Trophoblast cell (in vitro differentiated cells and primary cell): Measurements from ENCODE around the gene UGT1A6.

Experiments
- DNase-seq, 2 donors: peaks; one replicate each; pipeline ENCODE4 v3.0.0-alpha.2; 2016
- H2AFZ ChIP-seq: 2 replicates; pipeline ENCODE4 v1.6.1; 2013; ENCODE audit warnings: low read length, moderate library complexity, mild to moderate bottlenecking; ENCODE audit not compliant: insufficient read depth, poor library complexity
- H2AK5ac ChIP-seq: 2 replicates; pipeline ENCODE4 v1.6.1; 2013; ENCODE audit warnings: mild to moderate bottlenecking, low read length
- H2BK120ac ChIP-seq: 2 replicates; pipeline ENCODE4 v1.6.1; 2013; ENCODE audit warnings: low read length, mild to moderate bottlenecking, moderate library complexity; ENCODE audit not compliant: insufficient read depth, poor library complexity
- H2BK12ac ChIP-seq: 2 replicates; pipeline ENCODE4 v1.6.1; 2013; ENCODE audit warnings: mild to moderate bottlenecking, low read length, moderate library complexity
- H2BK5ac ChIP-seq: 2 replicates; pipeline ENCODE4 v1.6.1; 2013; ENCODE audit warnings: low read length, low read depth, moderate library complexity, mild to moderate bottlenecking; ENCODE audit not compliant: poor library complexity
- H3K14ac ChIP-seq: 2 replicates; pipeline ENCODE4 v1.6.1; 2013; ENCODE audit warnings: mild to moderate bottlenecking, low read length
- H3K18ac ChIP-seq: 2 replicates; pipeline ENCODE4 v1.6.1; 2013; ENCODE audit warnings: mild to moderate bottlenecking, low read length
- H3K23ac ChIP-seq: 2 replicates; pipeline ENCODE4 v1.6.1; 2013; ENCODE audit warnings: low read length
- H3K27ac ChIP-seq: 2 replicates; pipeline ENCODE4 v1.5.1; 2013; ENCODE audit warnings: low read depth, mild to moderate bottlenecking, inconsistent platforms, low read length, moderate library complexity
- H3K27me3 ChIP-seq: 2 replicates; pipeline ENCODE4 v1.6.1; 2013; ENCODE audit warnings: inconsistent platforms, mild to moderate bottlenecking, low read length, moderate library complexity; ENCODE audit not compliant: insufficient read depth
- H3K36me3 ChIP-seq, 2 experiments: 1 replicate in 1 of 2; 2 replicates in 1 of 2; pipeline ENCODE4 v1.6.1; 2013; ENCODE audit warnings: low read length in 2 of 2, mild to moderate bottlenecking in 2 of 2, moderate library complexity in 1 of 2; ENCODE audit not compliant: insufficient read depth in 2 of 2, control insufficient read depth in 1 of 2
- H3K4ac ChIP-seq: 2 replicates; pipeline ENCODE4 v1.6.1; 2013; ENCODE audit warnings: low read depth, mild to moderate bottlenecking, low read length, moderate library complexity
- H3K4me1 ChIP-seq, 2 experiments: 1 replicate in 1 of 2; 2 replicates in 1 of 2; pipeline ENCODE4 v1.6.1; 2013; ENCODE audit warnings: low read length in 2 of 2, mild to moderate bottlenecking in 2 of 2, moderate library complexity in 1 of 2; ENCODE audit not compliant: insufficient read depth in 2 of 2, control insufficient read depth in 1 of 2
- H3K4me2 ChIP-seq: 2 replicates; pipeline ENCODE4 v1.6.1; 2013; ENCODE audit warnings: inconsistent platforms, mild to moderate bottlenecking, low read length, moderate library complexity
- H3K4me3 ChIP-seq: 2 replicates; pipeline ENCODE4 v1.5.1; 2013; ENCODE audit warnings: mild to moderate bottlenecking, low read depth, low read length, inconsistent platforms
- H3K79me1 ChIP-seq: one replicate; pipeline ENCODE4 v1.6.1; 2013; ENCODE audit warnings: low read length
- H3K79me2 ChIP-seq: 2 replicates; pipeline ENCODE4 v1.6.1; 2013; ENCODE audit warnings: low read length, mild to moderate bottlenecking; ENCODE audit not compliant: control insufficient read depth, insufficient read depth, poor library complexity
- H3K9ac ChIP-seq: 2 replicates; pipeline ENCODE4 v1.6.1; 2013; ENCODE audit warnings: mild to moderate bottlenecking, low read length
- H3K9me3 ChIP-seq: 2 replicates; pipeline ENCODE4 v1.6.1; 2013; ENCODE audit warnings: low read depth, mild to moderate bottlenecking, control low read depth, inconsistent platforms, low read length; ENCODE audit not compliant: insufficient read depth
- H4K12ac ChIP-seq: 2 replicates; pipeline ENCODE4 v1.6.1; 2013; ENCODE audit warnings: low read depth, mild to moderate bottlenecking, low read length, moderate library complexity
- H4K8ac ChIP-seq: 2 replicates; pipeline ENCODE4 v1.6.1; 2013; ENCODE audit warnings: low read depth, mild to moderate bottlenecking, low read length, moderate library complexity
- H4K91ac ChIP-seq: one replicate; pipeline ENCODE4 v1.6.1; 2013; ENCODE audit warnings: low read depth, mild to moderate bottlenecking, low read length, moderate library complexity
- WGBS: extraction: QIAGEN DNeasy Blood & Tissue Kit; methylation state at CpG from one replicate; pipeline ENCODE4 v1.1.7; 2013; ENCODE audit warnings: missing lambda C conversion rate; ENCODE audit not compliant: insufficient read length, insufficient coverage; ENCODE audit errors: extremely low coverage; 5-methylcytosine and 5-hydroxymethylcytosine counted together

UGT1A6 gene

GRCh38 chr2:233681521-233682099 lies 11.1 kb upstream of the UGT1A6 start, which contains the start of gene UGT1A7:
TSS of gene UGT1A7 (plus strand) at chr2:233681901. CDS start at chr2:233681938, 37 bp downstream.
- Histone ChIP-seq H2AK5ac (no peak within 1 kb of the TSS), H3K23ac (no peak within 1 kb of the TSS), H3K4ac (no peak within 1 kb of the TSS), H3K4me2 (no peak within 1 kb of the TSS), H3K79me1 (no peaks in the 10 kb centered on the region), H3K4me3 (no peak within 1 kb of the TSS), H2BK12ac (no peak within 1 kb of the TSS), H4K91ac (no peak within 1 kb of the TSS), H3K79me2 (no peaks in the 10 kb centered on the region), H3K9ac (no peak within 1 kb of the TSS), H2BK120ac (no peak within 1 kb of the TSS), H4K12ac (no peak within 1 kb of the TSS), H2BK5ac (no peak within 1 kb of the TSS), H3K27ac (no peak within 1 kb of the TSS), H3K18ac (no peak within 1 kb of the TSS), H3K36me3 (no peaks in the 10 kb centered on the region), H3K9me3 (peaks cover 2% of the 10 kb centered on the region), H4K8ac (no peak within 1 kb of the TSS), H3K27me3 (no peaks in the 10 kb centered on the region), H3K14ac (no peak within 1 kb of the TSS), H3K4me1 (no peaks in the 10 kb centered on the region), H2AFZ (no peak within 1 kb of the TSS)
- 100% methylated on average over 1 of the region's 5 CpGs for WGBS
- DNase-seq = no peak

GRCh38 chr2:233684640-233685039 lies 8.1 kb upstream of the UGT1A6 start:
- WGBS = no CpG with 5 or more reads among the region's 1 CpG
- H2BK12ac ChIP-seq = no peak overlapping the region

GRCh38 chr2:233686928-233687327 lies 5.8 kb upstream of the UGT1A6 start:
- H3K14ac ChIP-seq = no peak overlapping the region
- H3K36me3 ChIP-seq = no peaks in the 10 kb centered on the region
- H3K23ac ChIP-seq = no peak overlapping the region
- H3K4me2 ChIP-seq = no peak overlapping the region
- H4K8ac ChIP-seq = no peak overlapping the region
- H3K18ac ChIP-seq = no peak overlapping the region
- no peak overlapping the region for H4K91ac ChIP-seq
- no peak overlapping the region for H2BK5ac ChIP-seq
- H3K27me3 ChIP-seq = no peaks in the 10 kb centered on the region
- no peak overlapping the region for H2BK120ac ChIP-seq
- H3K4ac ChIP-seq = no peak overlapping the region
- H3K79me2 ChIP-seq = no peaks in the 10 kb centered on the region
- H3K9me3 ChIP-seq = no peaks in the 10 kb centered on the region
- no CpG with 5 or more reads among the region's 5 CpGs for WGBS
- H3K79me1 ChIP-seq = no peaks in the 10 kb centered on the region
- H2AFZ ChIP-seq = no peak overlapping the region
- H4K12ac ChIP-seq = no peak overlapping the region
- no peak for DNase-seq
- no peak overlapping the region for H3K9ac ChIP-seq
- no peak overlapping the region for H3K4me3 ChIP-seq
- H2BK12ac ChIP-seq = no peak overlapping the region
- H3K4me1 ChIP-seq = no peaks in the 10 kb centered on the region
- H3K27ac ChIP-seq = no peak overlapping the region
- H2AK5ac ChIP-seq = no peak overlapping the region

More at GRCh38 chr2:233684640-233685039, 8.1 kb upstream of the UGT1A6 start:
- Histone ChIP-seq H3K18ac (no peak overlapping the region), H3K4me1 (no peaks in the 10 kb centered on the region), H3K27me3 (no peaks in the 10 kb centered on the region), H3K4me3 (no peak overlapping the region), H4K91ac (no peak overlapping the region), H2BK5ac (no peak overlapping the region), H3K4ac (no peak overlapping the region), H3K27ac (no peak overlapping the region), H3K9me3 (peaks cover 2% of the 10 kb centered on the region), H3K14ac (no peak overlapping the region), H4K12ac (no peak overlapping the region), H3K23ac (no peak overlapping the region), H3K79me1 (no peaks in the 10 kb centered on the region), H3K4me2 (no peak overlapping the region), H4K8ac (no peak overlapping the region), H3K9ac (no peak overlapping the region), H2AFZ (no peak overlapping the region), H3K79me2 (no peaks in the 10 kb centered on the region), H3K36me3 (no peaks in the 10 kb centered on the region), H2BK120ac (no peak overlapping the region), H2AK5ac (no peak overlapping the region)
- no peak for DNase-seq

GRCh38 chr2:233688341-233688740 lies 4.3 kb upstream of the UGT1A6 start:
- Histone ChIP-seq H4K91ac (no peak overlapping the region), H3K4me3 (no peak overlapping the region), H3K27me3 (no peaks in the 10 kb centered on the region), H3K36me3 (no peaks in the 10 kb centered on the region), H3K14ac (no peak overlapping the region), H3K4ac (no peak overlapping the region), H2AFZ (no peak overlapping the region), H3K27ac (no peak overlapping the region), H3K9me3 (no peaks in the 10 kb centered on the region), H3K18ac (no peak overlapping the region), H2BK12ac (no peak overlapping the region), H3K79me2 (no peaks in the 10 kb centered on the region), H3K9ac (no peak overlapping the region), H4K8ac (no peak overlapping the region), H3K79me1 (no peaks in the 10 kb centered on the region), H3K23ac (no peak overlapping the region), H2AK5ac (no peak overlapping the region), H3K4me2 (no peak overlapping the region), H2BK120ac (no peak overlapping the region), H4K12ac (no peak overlapping the region), H3K4me1 (no peaks in the 10 kb centered on the region), H2BK5ac (no peak overlapping the region)
- DNase-seq = no peak
- no CpG with 5 or more reads among the region's 5 CpGs for WGBS
